Measurements from ENCODE around the gene SEL1L2. TPM values are rescaled to one million over a fixed set of nuclear protein-coding genes. Genes with fewer than 3 reads are reported as not detected.

SEL1L2 gene
- total RNA-seq, 1 donor from 2014 or later: not detected

- ATAC-seq (no peak), DNase-seq (ENCODE audit: low spot score) (no peak)
These were observed 122.1 kb downstream of the SEL1L2 start for GRCh38 chr20:13868331-13868730.

GRCh38 chr20:13865791-13866351 lies 124.5 kb downstream of the SEL1L2 start:
- DNase-seq (ENCODE audit: low spot score): no peak
- peak; percentile 64 for ATAC-seq

- DNase-seq (ENCODE audit: low spot score): no peak
- ATAC-seq: no peak
These were observed 125.3 kb downstream of the SEL1L2 start for GRCh38 chr20:13865156-13865555.

- ATAC-seq (no peak), DNase-seq (ENCODE audit: low spot score) (no peak)
These were observed 127.2 kb downstream of the SEL1L2 start for GRCh38 chr20:13863244-13863643.

- ATAC-seq: no peak
- DNase-seq (ENCODE audit: low spot score): no peak
These were observed 128.2 kb downstream of the SEL1L2 start for GRCh38 chr20:13862245-13862644.

GRCh38 chr20:13858871-13859270 lies 131.5 kb downstream of the SEL1L2 start:
- ATAC-seq (no peak), DNase-seq (ENCODE audit: low spot score) (no peak)

- no peak for DNase-seq (ENCODE audit: low spot score)
- ATAC-seq: no peak
These were observed 132.0 kb downstream of the SEL1L2 start for GRCh38 chr20:13858439-13858838.

GRCh38 chr20:13857961-13858360 lies 132.5 kb downstream of the SEL1L2 start:
- DNase-seq (ENCODE audit: low spot score): no peak
- ATAC-seq: no peak

GRCh38 chr20:13857304-13857703 lies 133.1 kb downstream of the SEL1L2 start:
- peak; percentile 99 for ATAC-seq
- peak; percentile 93 for DNase-seq (ENCODE audit: low spot score)

GRCh38 chr20:13856354-13856753 lies 134.1 kb downstream of the SEL1L2 start:
- ATAC-seq: no peak
- DNase-seq (ENCODE audit: low spot score): no peak

- no peak for DNase-seq (ENCODE audit: low spot score)
These were observed 134.8 kb downstream of the SEL1L2 start for GRCh38 chr20:13855613-13856012.

GRCh38 chr20:13852306-13852705 lies 138.1 kb downstream of the SEL1L2 start:
- no peak for DNase-seq (ENCODE audit: low spot score)
- ATAC-seq: no peak

More at GRCh38 chr20:13855613-13856012, 134.8 kb downstream of the SEL1L2 start:
- no peak for ATAC-seq

- ATAC-seq (no peak), DNase-seq (ENCODE audit: low spot score) (no peak)
These were observed 139.1 kb downstream of the SEL1L2 start for GRCh38 chr20:13851279-13851678.

GRCh38 chr20:13844296-13844695 lies 146.1 kb downstream of the SEL1L2 start:
- ATAC-seq: no peak
- DNase-seq (ENCODE audit: low spot score): no peak

- ATAC-seq: no peak
- DNase-seq (ENCODE audit: low spot score): no peak
These were observed 149.2 kb downstream of the SEL1L2 start for GRCh38 chr20:13841206-13841605.

GRCh38 chr20:13840093-13840465 lies 150.3 kb downstream of the SEL1L2 start:
- ATAC-seq (no peak), DNase-seq (ENCODE audit: low spot score) (no peak)

- ATAC-seq: no peak
These were observed 150.9 kb downstream of the SEL1L2 start for GRCh38 chr20:13839421-13840092.

GRCh38 chr20:13838664-13839063 lies 151.8 kb downstream of the SEL1L2 start:
- DNase-seq (ENCODE audit: low spot score) (no peak), ATAC-seq (no peak)

More at GRCh38 chr20:13839421-13840092, 150.9 kb downstream of the SEL1L2 start:
- no peak for DNase-seq (ENCODE audit: low spot score)

GRCh38 chr20:13831476-13831875 lies 158.9 kb downstream of the SEL1L2 start:
- no peak for DNase-seq (ENCODE audit: low spot score)
- no peak for ATAC-seq

- ATAC-seq (no peak), DNase-seq (ENCODE audit: low spot score) (no peak)
These were observed 164.9 kb downstream of the SEL1L2 start for GRCh38 chr20:13825465-13825864.

GRCh38 chr20:13824459-13824858 lies 166.0 kb downstream of the SEL1L2 start:
- DNase-seq (ENCODE audit: low spot score) (no peak), ATAC-seq (no peak)

GRCh38 chr20:13822459-13822858 lies 168.0 kb downstream of the SEL1L2 start:
- no peak for ATAC-seq
- DNase-seq (ENCODE audit: low spot score): no peak

GRCh38 chr20:13821876-13822275 lies 168.5 kb downstream of the SEL1L2 start:
- ATAC-seq: no peak

More at GRCh38 chr20:13821876-13822275, 168.5 kb downstream of the SEL1L2 start:
- no peak for DNase-seq (ENCODE audit: low spot score)
